ENCODE data around the gene RNF130. TPM values are rescaled to one million over a fixed set of nuclear protein-coding genes. Genes with fewer than 3 reads are reported as not detected.
A peak's percentile ranks its signal among the peaks of the same experiment; 100 is the strongest.

Gene RNF130
- total RNA-seq, 1 donor from 2014 or later: 36.6 TPM

DNA sequence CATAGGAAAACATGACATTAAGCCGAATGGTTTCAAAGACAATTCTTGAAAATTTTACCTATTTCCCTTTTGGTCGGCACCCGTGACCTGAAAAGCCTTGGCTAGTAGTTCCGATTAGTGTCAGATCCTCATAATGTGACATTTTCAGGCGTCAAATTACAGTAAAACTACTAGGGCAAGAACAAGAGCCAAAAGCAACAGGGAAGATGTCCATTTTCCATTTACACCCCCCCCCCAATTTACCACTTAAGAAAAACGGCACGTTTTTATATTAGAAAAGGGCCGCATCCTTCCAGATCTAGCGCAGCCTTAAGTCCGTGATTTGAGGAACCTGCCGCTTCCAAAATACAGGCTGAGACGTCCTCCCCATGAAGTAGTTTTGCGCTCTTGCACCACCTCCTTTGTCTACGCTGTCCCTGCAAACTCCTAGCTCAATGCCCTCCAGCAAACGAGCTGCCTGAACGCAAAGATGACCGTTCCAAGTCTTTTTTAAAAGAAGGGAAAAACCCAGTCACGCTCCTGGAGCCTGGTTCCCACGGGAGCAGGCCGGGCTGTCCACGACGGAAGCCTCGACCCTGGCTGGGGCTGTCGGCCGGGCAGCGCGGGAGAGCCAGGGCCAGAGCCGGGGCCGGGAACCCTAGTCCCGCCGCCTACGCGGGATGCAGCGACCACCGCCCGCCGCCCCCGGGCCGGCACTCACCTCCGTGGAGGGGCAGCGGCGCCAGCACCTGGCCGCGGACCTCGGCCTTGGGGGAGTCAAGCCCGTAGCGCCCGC, 616 bp downstream of the RNF130 start:
- TF ChIP-seq, protein P1, sequence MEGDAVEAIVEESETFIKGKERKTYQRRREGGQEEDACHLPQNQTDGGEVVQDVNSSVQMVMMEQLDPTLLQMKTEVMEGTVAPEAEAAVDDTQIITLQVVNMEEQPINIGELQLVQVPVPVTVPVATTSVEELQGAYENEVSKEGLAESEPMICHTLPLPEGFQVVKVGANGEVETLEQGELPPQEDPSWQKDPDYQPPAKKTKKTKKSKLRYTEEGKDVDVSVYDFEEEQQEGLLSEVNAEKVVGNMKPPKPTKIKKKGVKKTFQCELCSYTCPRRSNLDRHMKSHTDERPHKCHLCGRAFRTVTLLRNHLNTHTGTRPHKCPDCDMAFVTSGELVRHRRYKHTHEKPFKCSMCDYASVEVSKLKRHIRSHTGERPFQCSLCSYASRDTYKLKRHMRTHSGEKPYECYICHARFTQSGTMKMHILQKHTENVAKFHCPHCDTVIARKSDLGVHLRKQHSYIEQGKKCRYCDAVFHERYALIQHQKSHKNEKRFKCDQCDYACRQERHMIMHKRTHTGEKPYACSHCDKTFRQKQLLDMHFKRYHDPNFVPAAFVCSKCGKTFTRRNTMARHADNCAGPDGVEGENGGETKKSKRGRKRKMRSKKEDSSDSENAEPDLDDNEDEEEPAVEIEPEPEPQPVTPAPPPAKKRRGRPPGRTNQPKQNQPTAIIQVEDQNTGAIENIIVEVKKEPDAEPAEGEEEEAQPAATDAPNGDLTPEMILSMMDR (conservative IDR thresholded peaks at IDR 0.05; ENCODE audit: low read depth, low read length): no peak
- DNase-seq (ENCODE audit: low read depth): peak; percentile 29

DNA sequence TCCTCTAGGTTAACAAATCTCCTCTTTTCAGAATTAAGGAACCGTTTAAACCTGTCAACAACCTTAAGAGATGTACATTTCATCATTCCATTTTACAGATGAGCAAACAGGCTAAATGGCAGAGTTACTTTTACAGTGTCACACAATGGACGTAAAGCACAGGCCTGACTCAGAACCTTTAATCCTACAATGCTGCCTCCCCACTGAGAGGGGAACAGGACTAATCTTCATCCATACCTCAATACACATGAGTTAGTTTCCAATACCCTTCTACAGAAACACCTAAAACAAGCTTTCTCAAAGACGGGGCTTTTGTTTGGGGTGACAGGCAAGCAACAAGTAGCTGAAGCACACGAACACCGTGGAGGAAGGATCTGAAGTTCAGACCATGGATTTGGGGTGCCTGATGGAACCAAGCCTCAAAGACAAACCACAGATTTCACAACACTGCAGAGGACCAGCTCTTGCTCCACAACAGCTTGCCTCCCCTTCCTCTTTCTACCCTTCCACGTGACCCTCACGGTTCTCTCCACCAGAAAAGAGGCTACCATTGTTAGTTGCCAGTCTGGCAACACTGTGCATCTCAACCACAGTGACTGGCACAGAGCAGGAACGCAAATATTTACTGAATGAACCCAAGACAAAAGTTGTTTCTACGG, 1.8 kb downstream of the RNF130 start:
- peak overlapping the region; percentile 73 for H3K4me3 ChIP-seq (ENCODE audit: low read depth, low read length)
- TF ChIP-seq, protein P1 (conservative IDR thresholded peaks at IDR 0.05; ENCODE audit: low read depth, low read length): no peak
- DNase-seq (ENCODE audit: low read depth): no peak

More for the DNA sequence above, 616 bp downstream of the RNF130 start:
- peak overlapping the region; percentile 73 for H3K4me3 ChIP-seq (ENCODE audit: low read depth, low read length)

DNA sequence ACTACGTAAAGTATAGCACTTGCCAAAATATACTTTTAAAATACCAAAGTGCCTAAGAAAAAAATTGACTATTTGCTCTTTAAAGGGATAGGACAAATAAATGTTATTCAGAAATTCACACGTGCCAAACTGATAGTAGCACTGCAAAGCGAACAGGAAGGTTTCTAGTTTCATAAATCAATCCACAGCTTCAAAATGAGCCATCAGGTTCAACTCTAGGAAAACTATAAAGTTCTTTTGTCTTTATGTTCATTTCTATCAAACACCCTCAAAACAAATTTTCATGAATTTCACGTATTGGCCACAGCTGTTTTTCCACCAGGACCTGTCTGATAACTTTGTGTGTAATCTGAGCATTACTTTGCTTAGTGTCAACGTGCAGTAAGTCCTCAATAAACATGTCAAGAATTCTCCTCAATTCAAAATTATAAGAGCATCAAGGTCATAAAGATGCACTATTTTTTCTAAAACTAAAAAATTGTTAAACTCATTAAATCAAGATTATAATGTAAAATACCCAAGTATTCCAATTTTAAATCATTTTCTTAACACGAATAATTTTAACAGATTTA, 3.0 kb downstream of the RNF130 start:
- no peak overlapping the region for H3K4me3 ChIP-seq (ENCODE audit: low read depth, low read length)
- TF ChIP-seq, protein P1 (conservative IDR thresholded peaks at IDR 0.05; ENCODE audit: low read depth, low read length): no peak
- no peak for DNase-seq (ENCODE audit: low read depth)

DNA sequence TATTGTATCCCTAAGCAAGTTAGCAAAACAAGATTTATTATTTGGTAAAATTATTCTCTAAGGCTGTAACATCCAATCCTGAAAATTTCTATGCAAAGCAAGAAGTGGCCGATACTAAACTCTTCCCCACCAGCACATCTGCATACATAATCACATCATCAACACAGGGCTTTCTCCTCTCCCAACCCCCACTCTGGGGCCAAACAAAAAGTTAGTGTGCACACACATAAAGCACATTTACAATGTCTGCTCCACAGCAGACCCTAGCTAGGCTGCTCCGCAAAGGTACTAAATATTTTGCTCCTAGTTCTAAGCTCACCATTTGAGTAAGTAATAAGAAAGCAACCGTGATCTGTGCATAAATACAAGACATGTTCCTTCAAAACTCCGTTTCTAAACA, 3.6 kb downstream of the RNF130 start:
- no peak overlapping the region for H3K4me3 ChIP-seq (ENCODE audit: low read depth, low read length)
- TF ChIP-seq, protein P1 (conservative IDR thresholded peaks at IDR 0.05; ENCODE audit: low read depth, low read length): no peak
- no peak for DNase-seq (ENCODE audit: low read depth)

DNA sequence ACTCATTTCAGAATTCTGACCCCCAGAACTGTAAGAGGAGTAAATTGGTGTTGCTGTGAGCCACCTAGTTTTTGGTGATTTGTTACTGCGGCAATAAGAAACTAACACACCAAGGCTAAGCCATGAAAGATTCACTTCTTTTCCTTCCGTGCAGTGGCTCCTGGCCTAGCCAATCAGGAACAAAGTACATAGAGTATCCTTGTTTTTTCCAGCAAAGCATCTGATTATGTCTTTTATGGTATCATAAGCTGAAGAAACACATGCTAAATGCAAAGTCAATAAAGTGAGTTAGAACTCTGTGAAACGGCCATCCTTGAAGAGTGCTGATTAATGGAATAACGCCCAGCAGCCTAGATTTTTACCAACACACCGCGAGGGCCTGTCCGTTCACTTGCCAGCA, 11.4 kb downstream of the RNF130 start:
- H3K4me3 ChIP-seq (ENCODE audit: low read depth, low read length): no peak overlapping the region
- TF ChIP-seq, protein P1 (conservative IDR thresholded peaks at IDR 0.05; ENCODE audit: low read depth, low read length): no peak
- DNase-seq (ENCODE audit: low read depth): no peak

DNA sequence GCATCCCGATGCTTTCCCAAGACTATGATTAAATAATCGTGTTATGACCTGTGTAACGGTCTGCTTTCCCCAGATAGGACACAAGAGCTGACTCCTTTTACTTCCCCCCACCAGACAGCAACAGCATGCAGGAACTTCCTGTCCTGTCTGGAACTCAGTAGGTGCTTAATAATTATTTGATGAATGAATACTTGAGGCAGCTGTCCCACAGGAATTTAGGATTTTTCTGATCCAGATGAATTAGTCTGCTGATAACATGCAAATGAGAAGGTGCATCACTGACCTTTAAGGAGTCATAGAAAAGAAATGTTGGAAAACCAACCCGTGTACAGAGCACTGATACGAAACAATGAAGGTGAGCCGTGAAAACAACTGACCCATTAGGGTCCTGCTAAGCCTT, 12.2 kb downstream of the RNF130 start:
- DNase-seq (ENCODE audit: low read depth): no peak
- no peak overlapping the region for H3K4me3 ChIP-seq (ENCODE audit: low read depth, low read length)
- TF ChIP-seq, protein P1 (conservative IDR thresholded peaks at IDR 0.05; ENCODE audit: low read depth, low read length): no peak

All from epithelial cell of proximal tubule (primary cell).